ENCODE data around the gene TMEM242.

DNA sequence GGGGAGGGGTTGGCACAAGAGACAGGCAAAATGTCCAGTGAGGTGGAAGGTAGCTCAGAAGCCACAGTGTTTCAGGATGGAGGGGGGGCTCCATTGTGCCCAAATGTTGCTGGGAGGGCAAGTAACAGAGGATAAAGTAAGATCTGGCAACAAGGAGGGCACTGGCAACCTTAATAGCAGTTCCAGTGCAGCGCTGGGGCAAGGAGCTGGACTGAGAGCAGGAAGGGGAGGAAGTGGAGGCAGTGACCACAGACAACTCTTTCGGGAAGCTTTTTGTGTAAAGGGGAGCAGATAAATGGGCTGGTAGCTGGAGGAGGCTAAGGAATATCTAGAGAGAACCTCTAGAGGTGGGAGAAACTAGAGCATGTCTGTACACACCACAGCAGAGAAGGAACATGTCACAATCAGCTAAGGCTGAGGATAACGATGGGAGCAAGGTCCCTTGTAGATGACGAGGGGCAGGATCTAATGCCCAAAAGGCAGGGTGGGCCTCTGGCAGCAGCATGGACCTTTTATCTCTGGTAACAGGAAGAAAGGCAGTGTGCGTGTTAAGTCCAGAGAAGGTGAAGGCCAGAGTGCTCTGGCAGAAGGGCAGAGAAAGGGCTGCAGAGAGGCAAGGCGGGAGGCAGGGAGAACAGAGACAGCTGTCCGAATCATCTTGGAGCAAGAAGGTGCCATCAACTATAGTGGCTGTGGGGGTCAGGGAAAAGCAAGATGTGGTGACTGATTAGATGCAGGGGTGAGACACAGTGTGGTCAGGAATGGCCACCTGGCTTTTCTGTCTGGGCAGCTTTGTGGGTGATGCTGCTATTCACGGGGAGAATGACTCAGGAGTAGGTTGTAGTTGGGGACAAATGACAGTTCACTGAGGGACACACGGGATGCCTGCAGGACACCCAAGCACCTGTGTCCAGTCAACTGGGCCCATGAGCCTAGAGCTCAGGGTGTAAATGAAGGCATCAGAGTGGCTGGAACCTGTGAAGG lies 17.4 kb downstream of the TMEM242 start:
- TF ChIP-seq, protein P1, sequence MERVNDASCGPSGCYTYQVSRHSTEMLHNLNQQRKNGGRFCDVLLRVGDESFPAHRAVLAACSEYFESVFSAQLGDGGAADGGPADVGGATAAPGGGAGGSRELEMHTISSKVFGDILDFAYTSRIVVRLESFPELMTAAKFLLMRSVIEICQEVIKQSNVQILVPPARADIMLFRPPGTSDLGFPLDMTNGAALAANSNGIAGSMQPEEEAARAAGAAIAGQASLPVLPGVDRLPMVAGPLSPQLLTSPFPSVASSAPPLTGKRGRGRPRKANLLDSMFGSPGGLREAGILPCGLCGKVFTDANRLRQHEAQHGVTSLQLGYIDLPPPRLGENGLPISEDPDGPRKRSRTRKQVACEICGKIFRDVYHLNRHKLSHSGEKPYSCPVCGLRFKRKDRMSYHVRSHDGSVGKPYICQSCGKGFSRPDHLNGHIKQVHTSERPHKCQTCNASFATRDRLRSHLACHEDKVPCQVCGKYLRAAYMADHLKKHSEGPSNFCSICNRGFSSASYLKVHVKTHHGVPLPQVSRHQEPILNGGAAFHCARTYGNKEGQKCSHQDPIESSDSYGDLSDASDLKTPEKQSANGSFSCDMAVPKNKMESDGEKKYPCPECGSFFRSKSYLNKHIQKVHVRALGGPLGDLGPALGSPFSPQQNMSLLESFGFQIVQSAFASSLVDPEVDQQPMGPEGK (CRISPR knock-in tag; IDR thresholded peaks at IDR 0.05; ENCODE audit: borderline replicate concordance), result no peak
- TF ChIP-seq, protein P2, sequence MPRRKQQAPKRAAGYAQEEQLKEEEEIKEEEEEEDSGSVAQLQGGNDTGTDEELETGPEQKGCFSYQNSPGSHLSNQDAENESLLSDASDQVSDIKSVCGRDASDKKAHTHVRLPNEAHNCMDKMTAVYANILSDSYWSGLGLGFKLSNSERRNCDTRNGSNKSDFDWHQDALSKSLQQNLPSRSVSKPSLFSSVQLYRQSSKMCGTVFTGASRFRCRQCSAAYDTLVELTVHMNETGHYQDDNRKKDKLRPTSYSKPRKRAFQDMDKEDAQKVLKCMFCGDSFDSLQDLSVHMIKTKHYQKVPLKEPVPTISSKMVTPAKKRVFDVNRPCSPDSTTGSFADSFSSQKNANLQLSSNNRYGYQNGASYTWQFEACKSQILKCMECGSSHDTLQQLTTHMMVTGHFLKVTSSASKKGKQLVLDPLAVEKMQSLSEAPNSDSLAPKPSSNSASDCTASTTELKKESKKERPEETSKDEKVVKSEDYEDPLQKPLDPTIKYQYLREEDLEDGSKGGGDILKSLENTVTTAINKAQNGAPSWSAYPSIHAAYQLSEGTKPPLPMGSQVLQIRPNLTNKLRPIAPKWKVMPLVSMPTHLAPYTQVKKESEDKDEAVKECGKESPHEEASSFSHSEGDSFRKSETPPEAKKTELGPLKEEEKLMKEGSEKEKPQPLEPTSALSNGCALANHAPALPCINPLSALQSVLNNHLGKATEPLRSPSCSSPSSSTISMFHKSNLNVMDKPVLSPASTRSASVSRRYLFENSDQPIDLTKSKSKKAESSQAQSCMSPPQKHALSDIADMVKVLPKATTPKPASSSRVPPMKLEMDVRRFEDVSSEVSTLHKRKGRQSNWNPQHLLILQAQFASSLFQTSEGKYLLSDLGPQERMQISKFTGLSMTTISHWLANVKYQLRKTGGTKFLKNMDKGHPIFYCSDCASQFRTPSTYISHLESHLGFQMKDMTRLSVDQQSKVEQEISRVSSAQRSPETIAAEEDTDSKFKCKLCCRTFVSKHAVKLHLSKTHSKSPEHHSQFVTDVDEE (CRISPR knock-in tag; IDR thresholded peaks at IDR 0.05), result no peak
- TF ChIP-seq CSDC2 (CRISPR knock-in tag; IDR thresholded peaks at IDR 0.05), result no peak
- TF ChIP-seq, protein P3, sequence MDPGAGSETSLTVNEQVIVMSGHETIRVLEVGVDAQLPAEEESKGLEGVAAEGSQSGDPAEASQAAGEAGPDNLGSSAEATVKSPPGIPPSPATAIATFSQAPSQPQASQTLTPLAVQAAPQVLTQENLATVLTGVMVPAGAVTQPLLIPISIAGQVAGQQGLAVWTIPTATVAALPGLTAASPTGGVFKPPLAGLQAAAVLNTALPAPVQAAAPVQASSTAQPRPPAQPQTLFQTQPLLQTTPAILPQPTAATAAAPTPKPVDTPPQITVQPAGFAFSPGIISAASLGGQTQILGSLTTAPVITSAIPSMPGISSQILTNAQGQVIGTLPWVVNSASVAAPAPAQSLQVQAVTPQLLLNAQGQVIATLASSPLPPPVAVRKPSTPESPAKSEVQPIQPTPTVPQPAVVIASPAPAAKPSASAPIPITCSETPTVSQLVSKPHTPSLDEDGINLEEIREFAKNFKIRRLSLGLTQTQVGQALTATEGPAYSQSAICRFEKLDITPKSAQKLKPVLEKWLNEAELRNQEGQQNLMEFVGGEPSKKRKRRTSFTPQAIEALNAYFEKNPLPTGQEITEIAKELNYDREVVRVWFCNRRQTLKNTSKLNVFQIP (CRISPR knock-in tag; IDR thresholded peaks at IDR 0.05; ENCODE audit: borderline replicate concordance, low read depth), result no peak
- no peak for TF ChIP-seq PPARA (CRISPR knock-in tag; IDR thresholded peaks at IDR 0.05; ENCODE audit: borderline replicate concordance)
- no peak for TF ChIP-seq ZFP30 (CRISPR knock-in tag; IDR thresholded peaks at IDR 0.05)
- TF ChIP-seq, protein P4, sequence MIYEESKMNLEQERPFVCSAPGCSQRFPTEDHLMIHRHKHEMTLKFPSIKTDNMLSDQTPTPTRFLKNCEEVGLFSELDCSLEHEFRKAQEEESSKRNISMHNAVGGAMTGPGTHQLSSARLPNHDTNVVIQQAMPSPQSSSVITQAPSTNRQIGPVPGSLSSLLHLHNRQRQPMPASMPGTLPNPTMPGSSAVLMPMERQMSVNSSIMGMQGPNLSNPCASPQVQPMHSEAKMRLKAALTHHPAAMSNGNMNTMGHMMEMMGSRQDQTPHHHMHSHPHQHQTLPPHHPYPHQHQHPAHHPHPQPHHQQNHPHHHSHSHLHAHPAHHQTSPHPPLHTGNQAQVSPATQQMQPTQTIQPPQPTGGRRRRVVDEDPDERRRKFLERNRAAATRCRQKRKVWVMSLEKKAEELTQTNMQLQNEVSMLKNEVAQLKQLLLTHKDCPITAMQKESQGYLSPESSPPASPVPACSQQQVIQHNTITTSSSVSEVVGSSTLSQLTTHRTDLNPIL (CRISPR knock-in tag; IDR thresholded peaks at IDR 0.05; ENCODE audit: low read depth), result no peak
- no peak for TF ChIP-seq SNAI2 (CRISPR knock-in tag; IDR thresholded peaks at IDR 0.05)
- no peak for TF ChIP-seq TCF4 (CRISPR knock-in tag; IDR thresholded peaks at IDR 0.05; ENCODE audit: borderline replicate concordance)
- TF ChIP-seq ARNTL (CRISPR knock-in tag; IDR thresholded peaks at IDR 0.05; ENCODE audit: borderline replicate concordance, low read depth), result no peak
- no peak for TF ChIP-seq BACH2 (CRISPR knock-in tag; IDR thresholded peaks at IDR 0.05; ENCODE audit: borderline replicate concordance)
